Nephron progenitor cell (in vitro differentiated cells): ENCODE measurements around the gene CEMIP.

Experiments
- DNase-seq: peaks from one replicate; pipeline ENCODE4 v3.0.0; 2021
- H3K27ac Mint-ChIP-seq: 2 replicates; pipeline ENCODE4 v1.8.0; 2021; ENCODE audit warnings: mild to moderate bottlenecking, moderate library complexity, mixed read lengths
- H3K27me3 Mint-ChIP-seq: 2 replicates; pipeline ENCODE4 v1.8.0; 2021; ENCODE audit warnings: mild to moderate bottlenecking, low read depth, mixed read lengths; ENCODE audit not compliant: poor library complexity
- H3K36me3 Mint-ChIP-seq: 2 replicates; pipeline ENCODE4 v1.8.0; 2021; ENCODE audit warnings: low read depth, mixed read lengths
- H3K4me1 Mint-ChIP-seq: 2 replicates; pipeline ENCODE4 v1.8.0; 2021; ENCODE audit warnings: mixed read lengths
- H3K4me3 Mint-ChIP-seq: 2 replicates; pipeline ENCODE4 v1.8.0; 2021; ENCODE audit warnings: mild to moderate bottlenecking, moderate library complexity, mixed read lengths
- H3K9me3 Mint-ChIP-seq: 2 replicates; pipeline ENCODE4 v1.8.0; 2021; ENCODE audit warnings: mild to moderate bottlenecking, moderate library complexity, mixed read lengths
- CTCF ChIP-seq: fragments of 200-600 bp; sonication (generic); IDR thresholded peaks from 2 replicates; pipeline ENCODE4 v1.5.0; 2021; ENCODE audit warnings: antibody characterized with exemption

Gene CEMIP

GRCh38 chr15:80743189-80743833 lies 35.9 kb upstream of the CEMIP start:
- no peak for TF ChIP-seq CTCF
- H3K27ac Mint-ChIP-seq: peak overlapping the region; percentile 67
- H3K36me3 Mint-ChIP-seq: peaks cover 32% of the 10 kb centered on the region
- no peak overlapping the region for H3K4me3 Mint-ChIP-seq
- peaks cover 29% of the 10 kb centered on the region for H3K9me3 Mint-ChIP-seq
- H3K4me1 Mint-ChIP-seq: peaks cover 56% of the 10 kb centered on the region
- H3K27me3 Mint-ChIP-seq: peaks cover 4% of the 10 kb centered on the region
- no peak for DNase-seq

GRCh38 chr15:80744415-80744814 lies 34.8 kb upstream of the CEMIP start:
- TF ChIP-seq CTCF: no peak
- Mint-ChIP-seq H3K9me3 (peaks cover 19% of the 10 kb centered on the region), H3K4me3 (no peak overlapping the region), H3K27ac (peak overlapping the region; percentile 30), H3K4me1 (peaks cover 61% of the 10 kb centered on the region), H3K27me3 (peaks cover 4% of the 10 kb centered on the region), H3K36me3 (peaks cover 23% of the 10 kb centered on the region)
- DNase-seq: no peak

GRCh38 chr15:80744826-80745225 lies 34.3 kb upstream of the CEMIP start:
- no peak for DNase-seq
- TF ChIP-seq CTCF: no peak
- no peak overlapping the region for H3K27ac Mint-ChIP-seq
- no peak overlapping the region for H3K4me3 Mint-ChIP-seq
- peaks cover 61% of the 10 kb centered on the region for H3K4me1 Mint-ChIP-seq
- H3K9me3 Mint-ChIP-seq: peaks cover 14% of the 10 kb centered on the region
- peaks cover 19% of the 10 kb centered on the region for H3K36me3 Mint-ChIP-seq
- peaks cover 2% of the 10 kb centered on the region for H3K27me3 Mint-ChIP-seq

- TF ChIP-seq CTCF: no peak
- Mint-ChIP-seq H3K27ac (no peak overlapping the region), H3K9me3 (peaks cover 10% of the 10 kb centered on the region), H3K36me3 (peaks cover 24% of the 10 kb centered on the region), H3K4me1 (peaks cover 61% of the 10 kb centered on the region), H3K27me3 (no peaks in the 10 kb centered on the region), H3K4me3 (no peak overlapping the region)
- no peak for DNase-seq
Measured at GRCh38 chr15:80745888-80746287, 33.3 kb upstream of the CEMIP start.

GRCh38 chr15:80747317-80748053 lies 31.7 kb upstream of the CEMIP start:
- Mint-ChIP-seq H3K27ac (peak overlapping the region; percentile 47), H3K9me3 (peaks cover 10% of the 10 kb centered on the region), H3K27me3 (no peaks in the 10 kb centered on the region), H3K4me3 (peak overlapping the region; percentile 75), H3K4me1 (peaks cover 60% of the 10 kb centered on the region), H3K36me3 (peaks cover 20% of the 10 kb centered on the region)
- peak; percentile 28 for DNase-seq
- TF ChIP-seq CTCF: no peak

GRCh38 chr15:80749589-80749988 lies 29.6 kb upstream of the CEMIP start:
- Mint-ChIP-seq H3K4me1 (peaks cover 44% of the 10 kb centered on the region), H3K27me3 (no peaks in the 10 kb centered on the region), H3K36me3 (peaks cover 27% of the 10 kb centered on the region), H3K9me3 (peaks cover 10% of the 10 kb centered on the region), H3K4me3 (no peak overlapping the region), H3K27ac (no peak overlapping the region)
- no peak for TF ChIP-seq CTCF
- no peak for DNase-seq
